GM10248 (cell line): ENCODE measurements around the gene GIT2.

ENCODE experiments used
- CTCF ChIA-PET: fragments of 300-600 bp; sonication (Branson Sonifier 250); formaldehyde crosslinking; extraction: SDS; loops from one replicate; lab custom pipeline; 2021; ENCODE audit warnings: antibody characterized with exemption; lab: Yijun Ruan, JAX
- POLR2A ChIA-PET: fragments of 350-650 bp; sonication (Branson Sonifier 250); formaldehyde crosslinking; extraction: SDS; loops from one replicate; lab custom pipeline; 2020; ENCODE audit warnings: antibody characterized with exemption; lab: Yijun Ruan, JAX
- DNase-seq: peaks from one replicate; pipeline ENCODE4 v3.0.0; 2012; ENCODE audit errors: extremely low spot score
- TF ChIP-seq, protein P1 (sequence below): IDR thresholded peaks from 2 replicates; pipeline ENCODE4 v1.5.1; 2012; ENCODE audit warnings: mild to moderate bottlenecking, low read depth; ENCODE audit errors: extremely low read depth, missing control alignments, control extremely low read depth

GIT2 gene

DNA sequence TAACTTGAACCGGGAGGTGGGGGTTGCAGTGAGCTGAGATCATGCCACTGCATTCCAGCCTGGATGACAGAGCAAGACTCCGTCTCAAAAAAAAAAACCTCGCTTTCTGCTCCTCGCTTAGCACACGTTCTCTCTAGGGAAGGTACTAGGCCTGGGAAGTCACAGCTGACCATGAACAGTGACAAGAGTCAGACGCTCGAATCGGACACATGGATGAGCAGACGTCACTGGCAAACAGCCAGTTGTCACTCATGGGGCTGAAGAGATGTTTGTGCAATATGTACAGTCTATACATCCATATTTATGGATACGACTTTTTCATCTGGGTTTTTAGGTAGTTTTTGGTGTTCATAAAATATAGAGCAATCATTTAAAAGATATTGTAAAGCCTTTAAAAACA is 76.7 kb downstream of the GIT2 start:
- CTCF ChIA-PET: no interaction called here
- TF ChIP-seq, protein P1, sequence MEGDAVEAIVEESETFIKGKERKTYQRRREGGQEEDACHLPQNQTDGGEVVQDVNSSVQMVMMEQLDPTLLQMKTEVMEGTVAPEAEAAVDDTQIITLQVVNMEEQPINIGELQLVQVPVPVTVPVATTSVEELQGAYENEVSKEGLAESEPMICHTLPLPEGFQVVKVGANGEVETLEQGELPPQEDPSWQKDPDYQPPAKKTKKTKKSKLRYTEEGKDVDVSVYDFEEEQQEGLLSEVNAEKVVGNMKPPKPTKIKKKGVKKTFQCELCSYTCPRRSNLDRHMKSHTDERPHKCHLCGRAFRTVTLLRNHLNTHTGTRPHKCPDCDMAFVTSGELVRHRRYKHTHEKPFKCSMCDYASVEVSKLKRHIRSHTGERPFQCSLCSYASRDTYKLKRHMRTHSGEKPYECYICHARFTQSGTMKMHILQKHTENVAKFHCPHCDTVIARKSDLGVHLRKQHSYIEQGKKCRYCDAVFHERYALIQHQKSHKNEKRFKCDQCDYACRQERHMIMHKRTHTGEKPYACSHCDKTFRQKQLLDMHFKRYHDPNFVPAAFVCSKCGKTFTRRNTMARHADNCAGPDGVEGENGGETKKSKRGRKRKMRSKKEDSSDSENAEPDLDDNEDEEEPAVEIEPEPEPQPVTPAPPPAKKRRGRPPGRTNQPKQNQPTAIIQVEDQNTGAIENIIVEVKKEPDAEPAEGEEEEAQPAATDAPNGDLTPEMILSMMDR: no peak
- POLR2A ChIA-PET: no interaction called here
- no peak for DNase-seq

DNA sequence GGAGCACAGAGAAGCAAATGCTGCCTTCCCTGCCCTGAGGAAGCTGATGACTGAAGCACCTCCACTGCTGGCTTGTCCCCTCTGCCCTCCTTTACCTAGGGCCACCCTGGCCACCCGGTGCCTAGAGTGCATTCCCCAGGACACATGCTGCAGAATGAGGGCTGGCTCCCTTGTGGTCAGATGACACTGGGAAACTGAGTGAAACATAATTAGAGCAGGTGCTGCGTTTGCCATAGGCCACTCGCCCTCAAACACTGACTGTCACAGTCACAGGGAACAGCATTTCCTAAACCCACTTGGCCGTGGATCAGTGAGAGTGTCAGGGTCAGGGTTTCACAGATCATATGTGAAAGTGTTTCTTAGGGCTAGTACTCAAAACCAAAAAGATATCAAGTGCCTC is 80.1 kb downstream of the GIT2 start:
- POLR2A ChIA-PET: no interaction called here
- CTCF ChIA-PET: interaction anchor here (1.6 to 2.5 kb wide), 2 partner anchors 10 to 12 kb away, joined by 4 to 8 read pairs; no protein-coding TSS in a partner anchor
- TF ChIP-seq, protein P1: no peak
- DNase-seq: no peak

DNA sequence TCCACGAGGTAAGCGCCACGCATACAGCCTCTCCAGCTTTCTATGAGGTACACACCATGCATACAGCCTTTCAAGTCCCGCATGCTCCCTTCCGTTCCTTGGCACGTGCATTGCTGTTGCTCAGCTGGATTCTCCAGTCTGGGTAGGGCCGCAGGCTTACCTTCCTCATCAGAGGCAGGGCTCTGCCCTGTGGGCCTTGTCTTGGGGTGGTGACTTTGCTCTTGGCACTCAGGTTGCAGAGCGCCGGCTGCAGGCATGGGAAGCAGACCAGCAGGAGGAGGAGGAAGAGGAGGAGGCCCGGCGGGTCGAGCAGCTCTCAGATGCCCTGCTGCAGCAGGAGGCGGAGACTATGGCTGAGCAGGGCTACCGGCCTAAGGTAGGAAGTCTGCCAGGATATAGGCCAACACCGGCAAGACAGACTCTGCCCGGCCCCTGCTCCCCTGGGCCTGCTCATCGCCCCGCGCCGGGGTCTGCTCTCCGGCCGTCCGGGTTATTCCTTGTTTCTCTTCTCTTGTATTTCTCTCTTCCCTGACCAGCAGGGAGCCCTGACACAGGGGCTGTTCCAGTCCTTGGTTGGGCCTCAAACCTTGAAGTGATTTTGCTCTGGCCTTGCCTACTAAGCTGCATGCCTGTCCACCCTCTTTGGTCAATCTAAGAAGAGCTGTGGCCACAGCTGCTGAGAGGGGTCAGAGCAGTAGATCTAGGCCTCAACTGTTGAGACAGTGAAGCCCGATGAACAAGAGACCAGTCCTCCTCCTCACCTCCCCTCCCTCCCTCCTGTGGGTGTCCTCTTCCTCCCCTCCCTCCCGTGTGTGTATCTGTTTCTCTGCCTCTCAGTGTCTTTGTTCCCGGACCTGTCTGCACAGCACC is 80.8 kb downstream of the GIT2 start:
- ChIA-PET POLR2A (no interaction called here), CTCF (interaction anchor here (1.0 to 2.5 kb wide), 4 partner anchors 11 to 264 kb away, joined by 3 to 8 read pairs (median 4); no protein-coding TSS in a partner anchor)
- TF ChIP-seq, protein P1: no peak
- DNase-seq: no peak

DNA sequence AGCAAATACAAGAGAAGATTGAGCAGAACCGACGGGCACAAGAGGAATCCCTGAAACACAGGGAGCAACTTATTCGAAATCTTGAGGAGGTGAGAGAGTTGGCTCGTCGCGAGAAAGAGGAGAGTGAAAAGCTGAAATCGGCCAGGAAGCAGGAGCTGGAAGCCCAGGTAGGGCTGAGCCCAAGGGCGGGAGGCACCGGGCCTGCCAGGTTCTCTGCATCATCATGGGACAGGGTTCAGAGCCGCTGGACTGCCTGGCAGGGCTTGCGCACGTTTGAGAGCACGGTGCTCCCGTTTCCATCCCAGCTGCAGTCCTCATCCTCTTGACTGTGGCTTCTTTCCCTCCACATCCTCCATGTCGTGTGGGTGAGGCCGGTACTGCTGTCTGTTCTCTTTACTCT is 81.7 kb downstream of the GIT2 start:
- TF ChIP-seq, protein P1: no peak
- CTCF ChIA-PET: interaction anchor here (1.0 to 2.5 kb wide), 5 partner anchors 12 to 265 kb away, joined by 3 to 8 read pairs (median 3); no protein-coding TSS in a partner anchor

DNA sequence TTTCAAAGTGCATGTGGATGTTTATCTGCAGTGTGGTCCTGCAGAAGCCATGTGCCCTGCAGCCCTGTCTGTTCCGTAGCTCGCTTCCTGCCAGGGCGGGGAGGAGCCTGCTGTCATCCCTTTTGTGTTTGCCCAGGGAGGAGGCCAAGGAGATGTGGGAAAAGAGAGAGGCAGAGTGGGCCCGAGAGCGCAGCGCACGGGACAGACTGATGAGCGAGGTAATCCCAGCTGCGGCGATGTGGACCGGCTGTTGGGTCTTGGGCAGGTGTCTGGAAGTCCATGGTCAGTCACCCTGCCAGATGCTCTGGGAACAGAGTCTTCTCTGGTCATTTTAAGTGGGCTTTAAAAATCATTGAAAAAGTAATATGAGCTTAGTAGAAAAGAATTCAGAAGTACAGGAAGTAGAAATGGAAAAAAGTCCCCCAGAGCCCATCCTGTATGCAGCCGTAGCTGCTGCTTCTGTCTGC is 83.3 kb downstream of the GIT2 start:
- CTCF ChIA-PET: interaction anchor here (1.4 kb wide), 1 partner anchor 19 kb away, joined by 3 read pairs; no protein-coding TSS in a partner anchor
- DNase-seq: no peak
- TF ChIP-seq, protein P1: no peak
- POLR2A ChIA-PET: no interaction called here

More for the DNA sequence above, 81.7 kb downstream of the GIT2 start:
- no peak for DNase-seq
- POLR2A ChIA-PET: no interaction called here

DNA sequence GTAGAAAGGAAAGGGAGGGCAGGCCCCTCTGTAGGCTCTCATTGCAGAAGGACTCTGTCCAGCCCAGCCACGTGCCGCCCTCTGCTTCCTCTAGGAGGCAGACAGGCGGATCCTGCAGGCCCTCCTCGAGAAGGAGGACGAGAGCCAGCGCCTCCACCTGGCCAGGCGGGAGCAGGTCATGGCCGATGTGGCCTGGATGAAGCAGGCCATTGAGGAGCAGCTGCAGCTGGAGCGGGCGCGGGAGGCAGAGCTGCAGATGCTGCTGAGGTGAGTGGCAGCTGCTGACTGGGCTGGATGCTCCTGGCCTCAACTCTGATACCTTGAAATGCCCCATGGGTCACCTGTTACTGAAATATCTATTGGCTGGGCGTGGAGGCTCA is 85.2 kb downstream of the GIT2 start:
- ChIA-PET POLR2A (no interaction called here), CTCF (no interaction called here)
- TF ChIP-seq, protein P1: no peak
- no peak for DNase-seq
